Measurements from ENCODE around the gene PROM1. TPM values are rescaled to one million over a fixed set of nuclear protein-coding genes. Genes with fewer than 3 reads are reported as not detected.

Gene PROM1
- total and polyA plus RNA-seq, 9 of the 15 experiments (the other 6 are each of a cell fraction or from before 2014, with no cell fraction given), result 0.05 TPM; not detected in 8

GRCh38 chr4:16113741-16114140 lies 29.9 kb upstream of the PROM1 start:
- Histone ChIP-seq H2AFZ (ENCODE audit: low read depth, low read length) (no peak overlapping the region), H3K4me1 (replicated peaks in 1 of 2; ENCODE audit: control insufficient read depth in 2 of 2, insufficient read depth in 2 of 2, low read length in 2 of 2) (no peaks in the 10 kb centered on the region), H3K79me2 (ENCODE audit: control insufficient read depth, insufficient read depth, low read length) (no peaks in the 10 kb centered on the region), H3K27me3 (ENCODE audit: control insufficient read depth in 2 of 2, insufficient read depth in 2 of 2, low read length in 2 of 2) (peaks cover 0 to 18% of the 10 kb centered on the region in 2 experiments; a peak in 3 of 5 replicates), H3K9me3 (replicated peaks; ENCODE audit: control insufficient read depth, insufficient read depth, low read depth, low read length) (no peaks in the 10 kb centered on the region), H3K27ac (ENCODE audit: extremely low read depth, low read depth, low read length) (no peak overlapping the region), H3K9me1 (ENCODE audit: control insufficient read depth, insufficient read depth, low read length) (no peaks in the 10 kb centered on the region), H3K4me2 (ENCODE audit: insufficient read depth, low read length) (no peak overlapping the region), H4K20me1 (replicated peaks; ENCODE audit: control insufficient read depth, insufficient read depth, low read length) (no peaks in the 10 kb centered on the region), H3K36me3 (ENCODE audit: control insufficient read depth, insufficient read depth, low read length) (no peaks in the 10 kb centered on the region), H3K4me3 (no peak overlapping the region), H3K9ac (ENCODE audit: insufficient read depth in 1 of 2, low read depth in 2 of 2, low read length in 2 of 2) (no peak overlapping the region)
- POLR2A ChIA-PET, result no interaction called here
- in situ Hi-C loops (cut with MboI), result no loop called here
- intact Hi-C loops (cut with micrococcal nuclease), result no loop called here
- no peak for FAIRE-seq
- no peak for DNase-seq (ENCODE audit: extremely low read depth in 1 of 4, low spot score in 3 of 4)
- BruUV-seq (replicated peaks), result no TSS peak
- CTCF ChIA-PET (ENCODE audit: low intra/inter-chr PET ratio), result no interaction called here
- 0% methylated on average over 3 of the region's 3 CpGs for WGBS (ENCODE audit: insufficient coverage, low coverage, missing lambda C conversion rate)
- ATAC-seq, result no peak
- TF ChIP-seq MAFK (IDR thresholded peaks at IDR 0.05; ENCODE audit: low read length) (no peak), ZNF79 (CRISPR knock-in tag; IDR thresholded peaks at IDR 0.05; ENCODE audit: low read depth) (no peak), HDGF (IDR thresholded peaks at IDR 0.05) (no peak), GATAD2A (IDR thresholded peaks at IDR 0.05) (no peak), ZFP30 (CRISPR knock-in tag; IDR thresholded peaks at IDR 0.05; ENCODE audit: borderline replicate concordance) (no peak), ZNF408 (CRISPR knock-in tag; IDR thresholded peaks at IDR 0.05; ENCODE audit: low read depth) (no peak), ZNF740 (CRISPR knock-in tag; IDR thresholded peaks at IDR 0.05) (no peak), ZNF740 (tag; IDR thresholded peaks at IDR 0.05) (no peak), TAF9B (IDR thresholded peaks at IDR 0.05; ENCODE audit: partially characterized antibody) (no peak), PYGO2 (tag; IDR thresholded peaks at IDR 0.05) (no peak), GATA2 (CRISPR knock-in tag; IDR thresholded peaks at IDR 0.05) (no peak), EGR1 (conservative IDR thresholded peaks at IDR 0.05) (no peak), BACH1 (tag; IDR thresholded peaks at IDR 0.05) (no peak), RBM39 (optimal IDR thresholded peaks at IDR 0.05; ENCODE audit: low read depth, low read length) (no peak), ZNF133 (CRISPR knock-in tag; IDR thresholded peaks at IDR 0.05) (no peak)
- TF ChIP-seq, protein P1, sequence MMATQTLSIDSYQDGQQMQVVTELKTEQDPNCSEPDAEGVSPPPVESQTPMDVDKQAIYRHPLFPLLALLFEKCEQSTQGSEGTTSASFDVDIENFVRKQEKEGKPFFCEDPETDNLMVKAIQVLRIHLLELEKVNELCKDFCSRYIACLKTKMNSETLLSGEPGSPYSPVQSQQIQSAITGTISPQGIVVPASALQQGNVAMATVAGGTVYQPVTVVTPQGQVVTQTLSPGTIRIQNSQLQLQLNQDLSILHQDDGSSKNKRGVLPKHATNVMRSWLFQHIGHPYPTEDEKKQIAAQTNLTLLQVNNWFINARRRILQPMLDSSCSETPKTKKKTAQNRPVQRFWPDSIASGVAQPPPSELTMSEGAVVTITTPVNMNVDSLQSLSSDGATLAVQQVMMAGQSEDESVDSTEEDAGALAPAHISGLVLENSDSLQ (IDR thresholded peaks at IDR 0.05), result no peak
- TF ChIP-seq, protein P2, sequence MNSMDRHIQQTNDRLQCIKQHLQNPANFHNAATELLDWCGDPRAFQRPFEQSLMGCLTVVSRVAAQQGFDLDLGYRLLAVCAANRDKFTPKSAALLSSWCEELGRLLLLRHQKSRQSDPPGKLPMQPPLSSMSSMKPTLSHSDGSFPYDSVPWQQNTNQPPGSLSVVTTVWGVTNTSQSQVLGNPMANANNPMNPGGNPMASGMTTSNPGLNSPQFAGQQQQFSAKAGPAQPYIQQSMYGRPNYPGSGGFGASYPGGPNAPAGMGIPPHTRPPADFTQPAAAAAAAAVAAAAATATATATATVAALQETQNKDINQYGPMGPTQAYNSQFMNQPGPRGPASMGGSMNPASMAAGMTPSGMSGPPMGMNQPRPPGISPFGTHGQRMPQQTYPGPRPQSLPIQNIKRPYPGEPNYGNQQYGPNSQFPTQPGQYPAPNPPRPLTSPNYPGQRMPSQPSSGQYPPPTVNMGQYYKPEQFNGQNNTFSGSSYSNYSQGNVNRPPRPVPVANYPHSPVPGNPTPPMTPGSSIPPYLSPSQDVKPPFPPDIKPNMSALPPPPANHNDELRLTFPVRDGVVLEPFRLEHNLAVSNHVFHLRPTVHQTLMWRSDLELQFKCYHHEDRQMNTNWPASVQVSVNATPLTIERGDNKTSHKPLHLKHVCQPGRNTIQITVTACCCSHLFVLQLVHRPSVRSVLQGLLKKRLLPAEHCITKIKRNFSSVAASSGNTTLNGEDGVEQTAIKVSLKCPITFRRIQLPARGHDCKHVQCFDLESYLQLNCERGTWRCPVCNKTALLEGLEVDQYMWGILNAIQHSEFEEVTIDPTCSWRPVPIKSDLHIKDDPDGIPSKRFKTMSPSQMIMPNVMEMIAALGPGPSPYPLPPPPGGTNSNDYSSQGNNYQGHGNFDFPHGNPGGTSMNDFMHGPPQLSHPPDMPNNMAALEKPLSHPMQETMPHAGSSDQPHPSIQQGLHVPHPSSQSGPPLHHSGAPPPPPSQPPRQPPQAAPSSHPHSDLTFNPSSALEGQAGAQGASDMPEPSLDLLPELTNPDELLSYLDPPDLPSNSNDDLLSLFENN (IDR thresholded peaks at IDR 0.05; ENCODE audit: low read depth in 2 of 2, low read length in 2 of 2), result no peak
- TF ChIP-seq, protein P3, sequence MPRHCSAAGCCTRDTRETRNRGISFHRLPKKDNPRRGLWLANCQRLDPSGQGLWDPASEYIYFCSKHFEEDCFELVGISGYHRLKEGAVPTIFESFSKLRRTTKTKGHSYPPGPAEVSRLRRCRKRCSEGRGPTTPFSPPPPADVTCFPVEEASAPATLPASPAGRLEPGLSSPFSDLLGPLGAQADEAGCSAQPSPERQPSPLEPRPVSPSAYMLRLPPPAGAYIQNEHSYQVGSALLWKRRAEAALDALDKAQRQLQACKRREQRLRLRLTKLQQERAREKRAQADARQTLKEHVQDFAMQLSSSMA (CRISPR knock-in tag; IDR thresholded peaks at IDR 0.05), result no peak

Data from K562 (cell line).